Stimulated activated CD4-positive, alpha-beta T cell treated with anti-CD3 and anti-CD28 coated beads, Interleukin-12 subunit alpha, Interleukin-12 subunit beta, amount 100 ng/mL, for 4 hours (primary cell): ENCODE data around the gene ASIC2.

ENCODE experiments used
- DNase-seq: peaks from one replicate; pipeline ENCODE4 v3.0.0-alpha.2; 2020

The ASIC2 gene

DNA sequence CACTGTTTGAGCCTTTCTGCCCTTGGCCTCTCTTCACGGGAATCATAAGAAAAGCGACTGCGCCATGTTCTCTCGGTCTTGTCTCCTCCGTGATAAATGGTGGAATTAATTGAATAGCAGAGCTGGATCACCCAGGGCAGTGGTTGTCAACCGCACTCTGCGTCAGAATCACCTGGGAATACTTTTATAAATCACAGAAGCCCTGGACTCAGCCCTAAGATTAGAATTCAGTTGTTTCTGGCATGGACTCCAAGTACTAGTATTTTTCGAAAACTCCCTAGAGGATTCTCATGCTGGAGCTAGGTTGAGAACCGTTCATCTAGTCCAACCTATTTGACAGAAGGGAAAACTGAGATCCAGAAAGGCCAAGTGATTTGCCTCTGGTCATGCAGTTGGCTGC, 237.3 kb downstream of the ASIC2 start:
- DNase-seq = no peak

- DNase-seq = no peak
These were observed 237.9 kb downstream of the ASIC2 start for GRCh38 chr17:33055171-33055611.

GRCh38 chr17:33054412-33054811, 238.7 kb downstream of the ASIC2 start:
- no peak for DNase-seq

DNA sequence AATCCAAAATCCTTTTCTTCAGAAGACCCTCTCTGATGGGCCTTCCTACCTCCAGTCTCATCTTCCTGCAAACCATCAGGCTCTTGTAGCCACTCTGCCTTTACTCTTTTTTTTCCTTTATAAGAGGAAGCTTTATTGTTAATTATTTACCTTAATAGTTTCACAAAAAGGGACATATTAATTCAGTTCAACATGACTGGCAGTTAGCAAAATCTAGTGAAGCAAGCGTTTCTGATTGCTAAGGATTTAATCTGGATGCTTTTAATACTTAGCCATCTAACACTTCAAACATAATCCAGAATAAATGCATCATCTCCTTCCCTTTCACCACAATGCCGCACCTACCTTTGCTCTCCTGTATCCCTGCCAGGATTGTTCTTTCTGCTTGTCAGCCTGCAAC, 239.4 kb downstream of the ASIC2 start:
- no peak for DNase-seq

- no peak for DNase-seq
These were observed 240.2 kb downstream of the ASIC2 start for GRCh38 chr17:33052856-33053255.

GRCh38 chr17:33050611-33051140, 242.4 kb downstream of the ASIC2 start:
- DNase-seq = no peak

DNA sequence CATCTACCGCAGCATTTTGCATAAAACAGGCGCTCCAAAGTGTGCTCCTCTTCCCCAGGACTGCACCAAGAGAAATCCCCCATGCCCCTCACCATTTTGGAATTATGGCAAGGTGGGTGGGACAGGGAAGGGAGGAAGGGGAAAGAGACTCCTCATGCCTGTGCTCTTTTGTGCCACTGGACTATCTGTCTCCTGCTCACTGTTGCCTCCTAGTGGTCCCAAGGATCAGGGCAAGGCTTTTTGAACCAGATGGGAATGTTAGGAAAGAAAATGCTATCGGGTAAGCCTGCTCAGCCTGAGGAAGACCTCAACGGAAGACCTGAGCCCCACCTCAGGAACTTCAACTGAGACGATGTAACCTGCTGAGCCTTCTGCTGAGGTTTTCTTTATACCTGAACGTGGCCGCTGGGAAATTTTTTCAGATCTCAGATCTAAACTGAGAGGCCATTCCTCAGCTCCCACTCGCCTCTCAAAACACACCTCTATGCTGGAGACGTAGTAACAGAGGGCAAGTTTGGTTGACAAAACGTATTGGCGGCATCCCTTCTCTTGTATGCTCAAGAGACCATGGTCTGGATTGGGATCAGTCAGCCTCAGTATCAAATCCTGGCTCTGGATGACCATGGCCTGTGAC, 243.2 kb downstream of the ASIC2 start:
- DNase-seq = peak; percentile 41

DNA sequence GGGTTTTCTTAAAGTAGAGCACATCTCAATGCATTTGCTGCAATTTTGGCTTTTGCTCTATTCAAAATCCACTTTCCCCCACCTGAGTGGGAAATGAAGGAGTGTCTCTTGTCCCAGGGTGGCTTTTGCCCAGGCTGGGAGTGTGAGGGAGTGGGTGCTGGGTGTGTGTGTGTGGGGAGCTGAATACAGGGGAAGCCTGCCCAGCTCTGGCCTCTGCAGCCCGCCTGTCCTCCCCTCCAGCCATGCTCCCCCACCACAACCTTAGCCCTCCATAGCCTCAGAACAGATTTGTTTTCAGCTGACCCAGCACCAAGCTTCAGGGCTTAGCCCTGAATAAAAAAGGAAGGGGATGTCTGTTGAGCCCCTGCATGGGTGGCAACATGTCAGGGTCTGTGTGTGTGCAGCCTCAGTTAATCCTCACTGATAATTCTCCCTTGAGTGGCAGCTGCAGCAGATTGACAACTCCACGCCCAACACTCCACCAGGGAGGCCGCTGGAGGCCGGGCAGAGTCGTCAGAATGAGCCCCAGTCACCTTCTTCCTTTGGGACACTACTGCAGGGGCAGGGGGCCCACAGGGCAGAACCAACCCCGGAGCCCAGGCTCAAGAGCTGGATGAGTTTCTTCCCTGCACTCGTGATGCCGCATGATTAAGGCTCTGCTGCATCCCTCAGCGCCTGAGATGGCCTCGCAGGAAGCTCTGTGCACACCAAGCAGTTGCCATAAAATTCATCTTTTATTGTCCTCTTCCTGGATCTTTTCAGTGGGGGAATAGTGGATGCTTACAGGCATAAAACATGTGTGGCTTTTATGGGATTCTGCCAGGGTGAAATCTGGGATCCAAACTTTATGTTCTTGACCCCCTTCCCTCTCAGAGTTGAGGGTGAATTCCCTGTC, 246.5 kb downstream of the ASIC2 start:
- DNase-seq = no peak

GRCh38 chr17:33045216-33045615, 247.9 kb downstream of the ASIC2 start:
- no peak for DNase-seq

DNA sequence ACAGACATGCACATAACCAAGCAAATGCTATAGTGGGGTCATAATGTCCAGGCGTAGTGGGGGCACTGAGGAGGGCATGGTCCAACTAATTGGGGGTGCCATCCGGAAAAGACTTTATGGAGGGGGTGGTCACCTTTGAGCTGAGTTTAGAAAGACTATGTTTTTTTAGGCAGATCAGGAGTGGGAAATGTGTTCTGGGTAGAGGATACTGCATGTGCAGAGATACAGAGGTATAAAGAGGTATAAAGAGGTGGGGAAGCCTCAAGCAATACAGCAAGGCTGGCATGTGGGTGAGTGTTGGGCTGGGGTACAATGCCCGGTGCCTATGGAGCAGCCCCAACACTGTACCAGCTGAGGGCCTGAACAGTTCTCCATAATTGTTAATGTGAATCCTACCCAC, 248.3 kb downstream of the ASIC2 start:
- DNase-seq = no peak

DNA sequence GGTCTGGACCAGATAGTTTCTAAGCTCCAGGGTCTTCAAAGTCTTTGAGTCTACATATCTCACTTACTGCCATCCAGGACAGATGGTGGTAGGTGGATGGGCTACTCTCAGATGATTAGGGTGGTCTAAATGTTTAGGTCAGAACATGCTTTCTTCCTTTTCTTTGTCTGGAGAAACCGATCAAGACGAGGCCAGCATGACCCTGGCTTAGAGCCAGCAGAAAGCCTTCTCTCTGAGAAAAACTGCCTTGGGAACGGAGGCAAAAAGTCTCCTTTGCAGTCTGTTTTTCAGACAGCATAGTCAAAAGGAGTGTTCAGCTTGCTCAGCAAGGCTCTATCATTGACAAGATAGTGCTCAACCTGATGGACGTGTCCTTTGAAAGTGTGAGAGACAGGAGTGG, 252.6 kb downstream of the ASIC2 start:
- no peak for DNase-seq

GRCh38 chr17:33039874-33040273, 253.2 kb downstream of the ASIC2 start:
- no peak for DNase-seq

DNA sequence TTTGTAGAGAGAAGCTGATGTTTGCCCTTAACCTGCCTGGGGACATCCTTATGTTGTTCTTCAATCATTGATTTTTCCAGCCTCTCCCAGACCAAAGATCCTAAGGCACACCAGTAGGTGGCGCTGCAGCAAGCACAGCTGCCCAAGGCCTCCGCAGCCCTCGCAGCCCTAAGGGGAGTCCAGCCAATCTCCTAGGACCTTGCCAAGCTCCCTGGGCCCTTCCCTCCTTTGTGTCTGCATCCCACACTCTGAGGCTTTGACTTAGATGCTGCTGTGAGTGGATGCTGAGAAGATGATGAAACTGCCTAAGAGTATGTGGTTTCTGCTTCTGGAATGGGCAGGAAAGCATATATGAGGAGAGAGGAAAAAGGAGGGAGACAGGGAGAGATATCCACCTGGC, 254.4 kb downstream of the ASIC2 start:
- DNase-seq = no peak

GRCh38 chr17:33033176-33033575, 259.9 kb downstream of the ASIC2 start:
- no peak for DNase-seq

DNA sequence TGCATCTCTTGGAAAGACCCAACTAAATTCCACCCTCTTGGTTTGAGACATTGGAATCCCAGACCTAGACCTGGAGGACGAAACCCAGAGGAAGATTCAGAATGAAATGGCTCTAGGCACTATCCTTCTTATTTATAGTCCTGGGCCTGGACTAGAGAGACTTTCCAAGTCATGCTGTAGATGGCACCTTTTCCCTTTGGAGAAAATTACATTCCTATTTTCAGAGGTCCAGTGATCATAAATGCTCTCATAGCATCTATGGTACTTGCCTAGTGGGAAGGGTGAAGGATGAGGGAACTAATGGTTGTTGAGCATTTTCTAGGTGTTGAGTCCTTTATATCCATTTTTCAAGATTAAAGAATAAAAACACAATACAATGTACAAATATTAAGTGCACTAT, 264.3 kb downstream of the ASIC2 start:
- DNase-seq = no peak

- no peak for DNase-seq
These were observed 265.0 kb downstream of the ASIC2 start for GRCh38 chr17:33028061-33028460.

- no peak for DNase-seq
These were observed 268.2 kb downstream of the ASIC2 start for GRCh38 chr17:33024688-33025486.

DNA sequence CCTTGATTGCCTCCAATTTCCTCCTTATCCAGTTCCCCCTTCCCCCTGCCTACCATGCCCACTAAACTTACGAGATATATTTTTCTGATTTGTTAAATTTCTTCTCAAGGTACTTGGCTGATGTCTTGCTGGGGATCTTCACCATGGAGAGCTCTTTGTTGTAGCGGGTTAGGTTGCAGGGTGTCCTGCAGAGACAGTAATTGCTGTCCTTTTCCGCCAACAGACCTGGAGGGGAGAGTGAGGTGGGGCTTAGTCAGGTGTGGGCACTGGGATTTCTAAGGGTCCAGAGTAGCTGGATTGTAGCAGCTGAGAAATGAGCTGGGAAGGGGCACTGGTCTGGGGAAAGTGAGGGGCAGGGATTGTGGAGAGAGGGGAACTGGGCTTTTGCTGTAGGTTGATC, 269.3 kb downstream of the ASIC2 start:
- DNase-seq = no peak

GRCh38 chr17:33021731-33022408, 271.2 kb downstream of the ASIC2 start:
- no peak for DNase-seq

DNA sequence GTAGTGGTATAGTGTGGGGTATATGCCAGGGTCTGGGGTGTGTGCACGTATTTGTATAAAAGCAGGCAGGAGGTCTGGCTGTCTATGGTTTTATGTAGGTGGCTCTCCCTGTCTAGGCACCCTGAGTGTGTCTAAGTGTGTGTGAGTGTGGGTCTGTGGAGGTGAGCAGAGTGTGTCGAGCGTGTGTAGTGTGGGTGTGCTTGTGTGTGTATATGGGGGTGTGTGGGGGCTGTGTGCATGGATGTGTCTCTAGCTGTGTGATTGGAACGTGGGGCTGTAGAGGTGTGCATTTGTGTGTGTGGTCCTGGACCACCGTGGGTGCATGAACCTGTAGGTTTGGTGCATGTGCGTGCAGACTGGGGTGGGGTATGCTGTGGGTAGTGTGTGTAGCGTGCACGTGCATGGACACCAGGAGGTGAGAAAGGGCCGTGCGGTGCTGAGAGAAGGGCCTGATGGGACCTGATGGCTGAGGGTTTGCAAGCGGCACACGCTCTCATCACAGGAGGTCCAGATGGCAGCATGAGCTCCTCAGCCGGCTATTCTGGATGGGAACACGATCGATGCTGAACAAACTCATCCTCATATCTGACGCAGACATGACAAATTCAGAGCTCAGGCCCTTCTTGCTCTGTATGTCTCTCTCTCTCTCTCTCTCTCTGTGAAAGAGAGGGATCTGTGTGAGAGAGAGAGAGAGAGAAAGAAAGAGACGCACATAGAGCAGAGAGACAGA, 273.8 kb downstream of the ASIC2 start:
- DNase-seq = no peak

DNA sequence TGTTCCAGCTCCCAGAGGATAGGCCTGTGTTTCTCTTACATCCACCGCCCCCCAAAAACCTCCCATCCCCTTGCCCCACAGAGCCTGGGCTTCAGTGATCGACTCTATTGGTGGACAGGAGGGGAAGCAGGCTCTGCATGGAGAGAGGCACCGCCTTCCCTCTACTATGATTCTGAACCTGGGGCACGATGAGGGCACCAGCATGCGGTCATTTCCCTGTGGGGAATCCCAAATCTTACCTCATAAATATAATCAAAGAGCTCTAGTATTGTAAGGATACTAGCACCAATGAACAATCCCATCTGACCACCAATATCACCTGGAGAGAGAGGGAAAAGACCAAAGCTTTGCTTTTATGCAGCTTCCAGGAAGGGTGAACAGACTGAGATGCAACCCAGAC, 275.7 kb downstream of the ASIC2 start:
- DNase-seq = no peak

DNA sequence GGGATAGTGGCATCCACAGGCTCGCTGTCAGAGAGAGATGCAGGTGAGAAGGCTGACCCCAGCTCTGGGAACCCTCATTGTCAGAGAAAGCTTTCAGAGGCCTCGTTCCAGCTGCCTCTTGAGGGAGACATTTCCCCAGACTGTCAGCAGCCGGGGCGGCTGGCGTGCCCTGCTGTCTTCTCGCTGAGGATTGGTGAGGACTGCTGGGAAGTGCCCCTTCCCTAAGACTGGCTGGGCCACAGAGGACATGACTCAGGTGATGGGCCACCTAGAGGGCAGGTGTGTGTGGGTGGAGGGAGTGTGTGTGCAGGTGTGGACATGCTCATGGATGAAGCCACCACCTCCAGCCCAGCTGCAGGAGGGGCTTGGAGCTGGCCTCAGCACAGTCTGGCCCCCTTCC, 276.2 kb downstream of the ASIC2 start:
- no peak for DNase-seq
